Motor neuron (in vitro differentiated cells): Measurements from ENCODE around the gene MCMBP. TPM values are rescaled to one million over a fixed set of nuclear protein-coding genes. Genes with fewer than 3 reads are reported as not detected.

ENCODE experiments used
- ATAC-seq, 8 experiments: fragments of 200-7000 bp; cut with Tn5 transposase; replicated peaks in 6 of 8; 2 replicates each; pipeline ENCODE4 v1.8.0; 2021; ENCODE audit warnings: mild to moderate bottlenecking in 8 of 8, moderate library complexity in 8 of 8
- H3K27ac ChIP-seq, 2 donors: fragments of 250-450 bp; sonication (Bioruptor Pico); 2 replicates each; pipeline ENCODE4 v1.9.0; 2021; ENCODE audit warnings: antibody characterized with exemption in 2 of 2, mild to moderate bottlenecking in 2 of 2, moderate library complexity in 1 of 2
- H3K4me1 ChIP-seq, 2 donors: fragments of 250-450 bp; sonication (Bioruptor Pico); replicated peaks in 1 of 2; 2 replicates each; pipeline ENCODE4 v1.6.1; 2021; ENCODE audit warnings: antibody characterized with exemption in 2 of 2, mild to moderate bottlenecking in 2 of 2, moderate library complexity in 1 of 2
- H3K4me3 ChIP-seq, 5 donors: fragments of 250-450 bp; sonication (Bioruptor Pico); 2 replicates each; pipeline ENCODE4 v1.9.0; 2021; ENCODE audit warnings: antibody characterized with exemption in 5 of 5, mild to moderate bottlenecking in 5 of 5, moderate library complexity in 4 of 5
- WGBS, 10 experiments: fragments of 450-650 bp; shearing (Covaris generic); methylation state at CpG; one replicate each; pipeline ENCODE4 v1.0.0; 2022; 5-methylcytosine and 5-hydroxymethylcytosine counted together
- in situ Hi-C, 9 experiments: fragments of 400-800 bp; cut with MboI; loops; one replicate each; pipeline ENCODE4 v1.15.0; 2021; ENCODE audit warnings: low sequenced_read_pairs in 9 of 9, low pct_unique_long_range_greater_than_20kb in 2 of 9; ENCODE audit not compliant: unreplicated experiment in 9 of 9
- total RNA-seq, 8 experiments: library from RNA; unstranded; fragments of 300-600 nt; gene quantifications; 2 replicates each; pipeline versions ENCODE4 v1.2.3 to v1.2.4, GENCODE V29; 2022

Gene MCMBP
- total RNA-seq, 8 experiments from 2014 or later: 27.2 to 60.8 (median 33.0) TPM

DNA sequence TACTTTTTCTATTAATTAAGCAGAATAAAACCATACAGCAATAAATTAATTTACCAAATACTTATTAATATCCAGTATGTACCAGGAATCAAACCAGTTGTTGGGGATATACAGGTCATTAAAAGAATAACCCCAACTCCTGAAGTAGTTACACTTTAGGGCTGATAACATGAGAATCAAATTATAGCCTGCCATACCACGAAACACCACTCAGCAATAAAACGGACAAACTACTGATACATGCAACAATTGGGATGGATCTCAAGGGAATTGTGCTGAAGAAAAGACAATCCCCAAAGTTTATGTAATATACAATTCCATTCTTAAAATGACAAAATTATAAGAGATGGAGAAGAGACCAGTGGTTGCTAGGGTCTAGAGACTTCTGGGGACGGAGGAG, 22.7 kb downstream of the MCMBP start:
- Histone ChIP-seq H3K4me1 (no peaks in the 10 kb centered on the region), H3K27ac (no peak overlapping the region), H3K4me3 (no peak overlapping the region)
- no peak for ATAC-seq
- in situ Hi-C loops: loop anchor here in 6 of 9 experiments (10.0 to 25.0 kb wide), 4 partner anchors 88 to 663 kb away; partner anchors contain the start of genes PRDX3 (in 2 of the 6) and TIAL1 (in 2 of the 6)
- 83 to 100% (median 100%) methylated on average over 1 to 3 of the region's 3 CpGs for WGBS, 10 experiments

DNA sequence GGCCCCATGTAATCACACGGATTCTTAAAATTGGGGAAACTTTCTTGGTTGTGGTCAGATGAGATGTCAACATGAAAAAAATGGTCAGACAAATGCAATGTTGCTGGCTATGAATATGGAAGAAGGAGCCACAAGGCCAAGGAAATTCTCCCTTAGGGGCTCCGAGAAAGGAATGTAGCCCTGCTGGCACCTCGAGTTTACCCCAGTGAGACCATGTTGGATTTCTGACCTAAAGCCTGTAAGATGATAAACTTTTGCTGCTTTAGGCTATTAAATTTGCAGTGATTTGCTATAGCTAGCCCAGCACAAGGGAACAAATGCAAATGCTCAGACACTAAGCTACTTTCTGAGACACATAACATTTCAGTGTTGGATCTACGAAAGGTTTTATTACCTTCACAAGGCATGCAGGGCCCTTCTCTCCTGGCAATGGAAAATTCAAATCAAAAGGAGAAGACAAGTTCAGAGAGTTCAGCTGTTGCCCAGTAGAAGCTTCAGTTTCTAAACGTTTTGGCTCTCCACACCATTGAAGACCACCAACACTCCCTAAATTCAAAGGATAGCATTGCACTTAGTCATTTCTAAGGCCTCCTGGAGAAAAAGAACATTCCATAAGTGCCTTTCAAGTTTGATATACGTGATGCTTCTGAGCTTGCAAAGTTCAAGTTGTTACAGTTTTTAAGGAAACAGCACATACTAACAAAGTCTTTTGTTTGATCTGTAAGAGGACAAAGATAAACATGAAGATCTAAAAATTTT, 23.4 kb downstream of the MCMBP start:
- 5 to 100% (median 63%) methylated on average over 2 to 6 of the region's 6 CpGs for WGBS, 10 experiments
- in situ Hi-C loops: no loop called here
- H3K4me1 ChIP-seq: no peaks in the 10 kb centered on the region
- no peak overlapping the region for H3K27ac ChIP-seq
- ATAC-seq: peak in 1 of 8 experiments; percentile 25
- H3K4me3 ChIP-seq: no peak overlapping the region

DNA sequence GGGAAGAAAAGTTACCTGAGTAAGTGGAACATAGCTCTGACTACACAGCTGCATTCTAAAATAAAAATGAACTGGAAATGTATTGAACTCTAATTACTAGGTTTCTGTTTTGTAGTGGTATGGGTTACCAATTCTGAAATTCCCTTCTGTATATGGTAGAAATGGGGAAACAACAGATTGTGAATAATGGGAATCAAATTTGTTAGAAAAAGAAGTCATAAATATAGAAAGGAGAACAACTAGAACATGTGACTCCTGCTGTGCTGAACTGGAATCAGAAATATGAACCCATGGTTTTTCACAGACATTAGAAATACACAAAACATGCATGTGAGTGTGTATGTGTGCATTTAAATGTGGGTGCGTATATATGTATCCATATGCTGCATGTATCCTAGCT, 27.0 kb downstream of the MCMBP start:
- WGBS, 10 experiments: 80 to 100% (median 92%) methylated on average over 1 of the region's 1 CpG; no CpG with 5 or more reads in 4 of the 10 experiments
- in situ Hi-C loops: no loop called here
- ATAC-seq: no peak
- Histone ChIP-seq H3K4me1 (no peaks in the 10 kb centered on the region), H3K27ac (no peak overlapping the region), H3K4me3 (no peak overlapping the region)

GRCh38 chr10:119834188-119834587, 38.5 kb downstream of the MCMBP start:
- H3K4me3 ChIP-seq: no peak overlapping the region
- ATAC-seq: no peak
- 67 to 100% (median 100%) methylated on average over 1 to 4 of the region's 4 CpGs; no CpG with 5 or more reads in 1 of the 10 experiments for WGBS, 10 experiments
- H3K4me1 ChIP-seq: no peaks in the 10 kb centered on the region
- in situ Hi-C loops: no loop called here
- no peak overlapping the region for H3K27ac ChIP-seq

- no peak overlapping the region for H3K4me3 ChIP-seq
- no peaks in the 10 kb centered on the region for H3K4me1 ChIP-seq
- ATAC-seq: no peak
- 67 to 100% (median 92%) methylated on average over 1 to 2 of the region's 2 CpGs; no CpG with 5 or more reads in 2 of the 10 experiments for WGBS, 10 experiments
- H3K27ac ChIP-seq: no peak overlapping the region
- in situ Hi-C loops: no loop called here
These were observed 39.7 kb downstream of the MCMBP start for GRCh38 chr10:119832951-119833350.

- no peak for ATAC-seq
- 79 to 100% (median 92%) methylated on average over 2 to 11 of the region's 11 CpGs for WGBS, 10 experiments
- Histone ChIP-seq H3K4me3 (no peak overlapping the region), H3K27ac (no peak overlapping the region), H3K4me1 (no peaks in the 10 kb centered on the region)
- in situ Hi-C loops: no loop called here
These were observed 41.0 kb downstream of the MCMBP start for GRCh38 chr10:119831656-119832055.

- no peak overlapping the region for H3K4me3 ChIP-seq
- in situ Hi-C loops: no loop called here
- no peaks in the 10 kb centered on the region for H3K4me1 ChIP-seq
- 70 to 100% (median 100%) methylated on average over 1 to 4 of the region's 4 CpGs; no CpG with 5 or more reads in 1 of the 10 experiments for WGBS, 10 experiments
- H3K27ac ChIP-seq: no peak overlapping the region
- no peak for ATAC-seq
These were observed 41.8 kb downstream of the MCMBP start for GRCh38 chr10:119830851-119831250.

- Histone ChIP-seq H3K4me1 (no peaks in the 10 kb centered on the region), H3K27ac (no peak overlapping the region), H3K4me3 (no peak overlapping the region)
- 72 to 100% (median 92%) methylated on average over 2 to 7 of the region's 7 CpGs; no CpG with 5 or more reads in 1 of the 10 experiments for WGBS, 10 experiments
- peak in 2 of 8 experiments; percentile 21 to 36 for ATAC-seq
- in situ Hi-C loops: no loop called here
These were observed 43.2 kb downstream of the MCMBP start for GRCh38 chr10:119829429-119829828.

- Histone ChIP-seq H3K27ac (no peak overlapping the region), H3K4me3 (no peak overlapping the region), H3K4me1 (no peaks in the 10 kb centered on the region)
- in situ Hi-C loops: no loop called here
- WGBS, 10 experiments: 83 to 100% (median 90%) methylated on average over 2 to 3 of the region's 4 CpGs; no CpG with 5 or more reads in 3 of the 10 experiments
- peak in 1 of 8 experiments; percentile 30 for ATAC-seq
These were observed 45.2 kb downstream of the MCMBP start for GRCh38 chr10:119827430-119827829.

DNA sequence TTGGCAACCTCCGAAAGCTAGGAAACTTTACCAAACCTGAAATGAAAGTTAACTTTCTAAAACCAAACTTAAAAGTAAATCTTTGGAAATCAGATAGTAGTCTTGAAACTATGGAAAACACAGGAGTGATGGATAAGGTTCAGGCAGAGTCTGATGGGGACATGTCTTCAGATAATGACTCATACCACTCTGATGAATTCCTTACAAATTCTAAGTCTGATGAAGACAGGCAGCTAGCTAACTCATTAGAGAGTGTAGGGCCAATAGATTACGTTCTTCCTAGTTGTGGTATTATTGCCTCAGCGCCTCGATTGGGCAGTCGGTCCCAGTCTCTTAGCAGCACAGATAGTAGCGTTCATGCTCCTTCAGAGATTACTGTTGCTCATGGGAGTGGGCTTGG, 45.9 kb downstream of the MCMBP start:
- H3K27ac ChIP-seq: no peak overlapping the region
- in situ Hi-C loops: no loop called here
- no peak overlapping the region for H3K4me3 ChIP-seq
- 83 to 100% (median 98%) methylated on average over 1 to 5 of the region's 6 CpGs; no CpG with 5 or more reads in 1 of the 10 experiments for WGBS, 10 experiments
- H3K4me1 ChIP-seq: no peaks in the 10 kb centered on the region
- ATAC-seq: peak in 5 of 8 experiments; percentile 12 to 82 (median 37)

DNA sequence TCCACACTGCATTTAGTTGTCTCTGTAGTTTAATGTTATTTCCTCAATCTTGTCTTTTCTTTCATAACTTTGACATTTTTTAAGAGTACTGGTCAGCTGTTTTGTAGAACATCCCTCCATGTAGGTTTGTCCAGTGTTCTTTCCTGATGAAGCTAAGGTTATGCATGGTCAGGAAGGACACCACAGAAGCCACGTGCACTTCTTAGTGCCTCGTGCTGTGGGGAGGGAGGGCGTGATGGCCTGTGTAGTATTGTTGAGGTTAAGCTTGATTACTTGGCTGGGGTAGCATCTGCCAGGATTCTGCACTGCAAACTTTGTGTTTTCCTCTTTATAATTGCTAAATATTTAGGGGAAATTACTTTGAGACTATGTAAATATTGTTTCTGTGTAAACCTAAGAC, 48.3 kb downstream of the MCMBP start:
- no peak overlapping the region for H3K4me3 ChIP-seq
- ATAC-seq: peak in 1 of 8 experiments; percentile 26
- no peak overlapping the region for H3K27ac ChIP-seq
- 80 to 100% (median 90%) methylated on average over 1 to 3 of the region's 3 CpGs; no CpG with 5 or more reads in 6 of the 10 experiments for whole genome bisulfite sequencing, 10 experiments
- H3K4me1 ChIP-seq: no peaks in the 10 kb centered on the region
- in situ Hi-C loops: no loop called here

DNA sequence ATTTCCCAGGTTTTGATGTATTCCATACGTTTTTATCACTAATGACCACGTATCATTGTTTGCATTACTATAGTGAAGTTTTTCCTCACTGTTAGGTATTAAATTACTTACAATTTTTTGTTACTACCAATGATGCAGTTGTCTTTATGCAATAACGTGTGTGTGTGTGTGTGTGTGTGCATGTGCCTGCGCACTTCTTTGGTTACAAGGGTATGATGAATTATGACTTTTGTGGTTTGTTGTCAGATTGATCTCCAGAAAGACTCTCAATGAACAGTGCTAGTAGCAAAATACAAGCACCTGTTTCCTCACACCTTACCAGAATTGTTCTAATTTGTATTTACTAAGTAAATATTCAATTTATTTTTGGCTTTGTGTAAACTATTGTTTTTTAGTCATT, 51.5 kb downstream of the MCMBP start:
- no peak for ATAC-seq
- Histone ChIP-seq H3K4me1 (no peaks in the 10 kb centered on the region), H3K27ac (no peak overlapping the region), H3K4me3 (peak overlapping the region in 4 of 5 donors; percentile 5 to 73 (median 44))
- 43 to 85% (median 71%) methylated on average over 2 to 4 of the region's 4 CpGs; no CpG with 5 or more reads in 1 of the 10 experiments for WGBS, 10 experiments
- in situ Hi-C loops: no loop called here

GRCh38 chr10:119818889-119819270, 53.8 kb downstream of the MCMBP start:
- peak overlapping the region; percentile 38 to 73 (median 43) for H3K4me3 ChIP-seq
- H3K4me1 ChIP-seq: no peaks in the 10 kb centered on the region
- 10 to 80% (median 38%) methylated on average over 2 to 7 of the region's 10 CpGs; no CpG with 5 or more reads in 3 of the 10 experiments for WGBS, 10 experiments
- peak overlapping the region; percentile 84 to 89 for H3K27ac ChIP-seq
- peak in 5 of 8 experiments; percentile 4 to 15 (median 10) for ATAC-seq
- in situ Hi-C loops: no loop called here
